HUES6 (cell line): ENCODE data around the gene ITIH1.
"Not testable (repeated sequence)": the region's sequence is repeated elsewhere in the genome, so short reads cannot be mapped to it uniquely, and the experiment has no call there.

Source experiments
- H3K27ac ChIP-seq: 2 replicates; pipeline ENCODE4 v1.7.0; 2013; ENCODE audit warnings: low read depth, mild to moderate bottlenecking, low read length, inconsistent platforms
- H3K27me3 ChIP-seq: 2 replicates; pipeline ENCODE4 v1.6.1; 2013; ENCODE audit warnings: low read length; ENCODE audit not compliant: control insufficient read depth, insufficient read depth
- H3K36me3 ChIP-seq: 2 replicates; pipeline ENCODE4 v1.6.1; 2013; ENCODE audit warnings: low read length; ENCODE audit not compliant: control insufficient read depth, insufficient read depth
- H3K4me1 ChIP-seq: 2 replicates; pipeline ENCODE4 v1.6.1; 2013; ENCODE audit warnings: low read length; ENCODE audit not compliant: control insufficient read depth, insufficient read depth
- H3K4me3 ChIP-seq: 2 replicates; pipeline ENCODE4 v1.5.1; 2013; ENCODE audit warnings: low read depth, low read length
- H3K9ac ChIP-seq: one replicate; pipeline ENCODE4 v1.6.1; 2013; ENCODE audit warnings: mild to moderate bottlenecking, low read length
- H3K9me3 ChIP-seq: 2 replicates; pipeline ENCODE4 v1.6.1; 2013; ENCODE audit warnings: low read depth, low read length; ENCODE audit not compliant: control insufficient read depth, insufficient read depth

The ITIH1 gene

GRCh38 chr3:52777127-52777958 lies at the start of gene ITIH1:
ITIH1 (plus strand) TSS chr3:52777599; CDS start chr3:52777616, 17 bp downstream.
- H3K36me3 ChIP-seq, result no peaks in the 10 kb centered on the region

GRCh38 chr3:52728753-52729152 lies 48.6 kb upstream of the ITIH1 start:
- peaks cover 40% of the 10 kb centered on the region for H3K36me3 ChIP-seq
- not testable (repeated sequence) for H3K9ac ChIP-seq, H3K4me1 ChIP-seq, H3K27ac ChIP-seq, H3K27me3 ChIP-seq, H3K9me3 ChIP-seq, H3K4me3 ChIP-seq

More at GRCh38 chr3:52777127-52777958, at the start of gene ITIH1:
- Histone ChIP-seq H3K4me1 (peaks cover 6% of the 10 kb centered on the region; the same call in 1 of the 2 replicates), H3K4me3 (no peak within 1 kb of the TSS), H3K27ac (no peak within 1 kb of the TSS), H3K9me3 (no peaks in the 10 kb centered on the region), H3K27me3 (peaks cover 8% of the 10 kb centered on the region; the same call in 1 of the 2 replicates), H3K9ac (no peak within 1 kb of the TSS)

- H3K4me1 ChIP-seq, result no peaks in the 10 kb centered on the region
- no peak overlapping the region for H3K4me3 ChIP-seq
- no peak overlapping the region for H3K9ac ChIP-seq
- H3K9me3 ChIP-seq, result peaks cover 5% of the 10 kb centered on the region; the same call in 1 of the 2 replicates
- H3K27me3 ChIP-seq, result no peaks in the 10 kb centered on the region
- H3K36me3 ChIP-seq, result peaks cover 50% of the 10 kb centered on the region
- H3K27ac ChIP-seq, result no peak overlapping the region
Measured at GRCh38 chr3:52730681-52731080, 46.7 kb upstream of the ITIH1 start.

- peaks cover 54% of the 10 kb centered on the region for H3K36me3 ChIP-seq
- H3K4me1 ChIP-seq, result no peaks in the 10 kb centered on the region
- peaks cover 5% of the 10 kb centered on the region; the same call in 1 of the 2 replicates for H3K9me3 ChIP-seq
- no peak overlapping the region for H3K9ac ChIP-seq
- H3K27me3 ChIP-seq, result no peaks in the 10 kb centered on the region
- H3K27ac ChIP-seq, result no peak overlapping the region
- no peak overlapping the region for H3K4me3 ChIP-seq
Measured at GRCh38 chr3:52731590-52731989, 45.8 kb upstream of the ITIH1 start.

GRCh38 chr3:52733256-52733891 lies 44.0 kb upstream of the ITIH1 start:
- no peak overlapping the region for H3K4me3 ChIP-seq
- no peaks in the 10 kb centered on the region for H3K27me3 ChIP-seq
- peaks cover 5% of the 10 kb centered on the region; the same call in 1 of the 2 replicates for H3K9me3 ChIP-seq
- H3K36me3 ChIP-seq, result peaks cover 61% of the 10 kb centered on the region
- H3K27ac ChIP-seq, result no peak overlapping the region
- H3K4me1 ChIP-seq, result no peaks in the 10 kb centered on the region
- no peak overlapping the region for H3K9ac ChIP-seq

- no peak overlapping the region for H3K9ac ChIP-seq
- no peak overlapping the region for H3K4me3 ChIP-seq
- no peaks in the 10 kb centered on the region for H3K9me3 ChIP-seq
- H3K27ac ChIP-seq, result no peak overlapping the region
- H3K27me3 ChIP-seq, result no peaks in the 10 kb centered on the region
- peaks cover 78% of the 10 kb centered on the region for H3K36me3 ChIP-seq
- no peaks in the 10 kb centered on the region for H3K4me1 ChIP-seq
Measured at GRCh38 chr3:52739730-52740129, 37.7 kb upstream of the ITIH1 start.

- Histone ChIP-seq H3K27ac (no peak overlapping the region), H3K9me3 (no peaks in the 10 kb centered on the region), H3K9ac (no peak overlapping the region), H3K4me1 (no peaks in the 10 kb centered on the region), H3K36me3 (peaks cover 76% of the 10 kb centered on the region), H3K4me3 (no peak overlapping the region), H3K27me3 (no peaks in the 10 kb centered on the region)
Measured at GRCh38 chr3:52742418-52743041, 34.9 kb upstream of the ITIH1 start.

GRCh38 chr3:52743152-52743551 lies 34.2 kb upstream of the ITIH1 start:
- H3K9ac ChIP-seq, result no peak overlapping the region
- H3K36me3 ChIP-seq, result peaks cover 78% of the 10 kb centered on the region
- H3K4me1 ChIP-seq, result no peaks in the 10 kb centered on the region
- no peak overlapping the region for H3K4me3 ChIP-seq
- no peaks in the 10 kb centered on the region for H3K27me3 ChIP-seq
- no peak overlapping the region for H3K27ac ChIP-seq
- no peaks in the 10 kb centered on the region for H3K9me3 ChIP-seq

GRCh38 chr3:52743721-52744120 lies 33.7 kb upstream of the ITIH1 start:
- no peaks in the 10 kb centered on the region for H3K27me3 ChIP-seq
- no peak overlapping the region for H3K4me3 ChIP-seq
- H3K36me3 ChIP-seq, result peaks cover 79% of the 10 kb centered on the region
- H3K27ac ChIP-seq, result no peak overlapping the region
- no peaks in the 10 kb centered on the region for H3K9me3 ChIP-seq
- no peaks in the 10 kb centered on the region for H3K4me1 ChIP-seq
- no peak overlapping the region for H3K9ac ChIP-seq

GRCh38 chr3:52752045-52752660 lies 25.2 kb upstream of the ITIH1 start:
- H3K36me3 ChIP-seq, result peaks cover 68% of the 10 kb centered on the region

More at GRCh38 chr3:52752045-52752660, 25.2 kb upstream of the ITIH1 start:
- Histone ChIP-seq H3K27ac (no peak overlapping the region), H3K4me3 (no peak overlapping the region), H3K9ac (no peak overlapping the region), H3K27me3 (no peaks in the 10 kb centered on the region), H3K9me3 (no peaks in the 10 kb centered on the region), H3K4me1 (no peaks in the 10 kb centered on the region)
